Ishikawa (cell line): ENCODE data around the gene GALNT2.

ENCODE experiments used
- CEBPB ChIP-seq: IDR thresholded peaks from 2 replicates; pipeline ENCODE4 v1.6.1; 2012
- CREB1 ChIP-seq: IDR thresholded peaks from 2 replicates; pipeline ENCODE4 v1.6.1; 2012; ENCODE audit warnings: low read depth
- EGR1 ChIP-seq: IDR thresholded peaks from 2 replicates; pipeline ENCODE4 v1.6.1; 2012
- EP300 ChIP-seq: IDR thresholded peaks from 2 replicates; pipeline ENCODE4 v1.6.1; 2012; ENCODE audit warnings: borderline replicate concordance
- FOXM1 ChIP-seq: IDR thresholded peaks from 2 replicates; pipeline ENCODE4 v1.6.1; 2012; ENCODE audit warnings: low read depth, borderline replicate concordance
- MAX ChIP-seq: IDR thresholded peaks from 2 replicates; pipeline ENCODE4 v1.6.1; 2012
- NFIC ChIP-seq: IDR thresholded peaks from 2 replicates; pipeline ENCODE4 v1.6.1; 2012
- RAD21 ChIP-seq: IDR thresholded peaks from 2 replicates; pipeline ENCODE4 v1.6.1; 2012; ENCODE audit warnings: low read depth
- REST ChIP-seq: IDR thresholded peaks from 2 replicates; pipeline ENCODE4 v1.6.1; 2012; ENCODE audit warnings: low read depth, mild to moderate bottlenecking
- TAF1 ChIP-seq: IDR thresholded peaks from 2 replicates; pipeline ENCODE4 v1.6.1; 2012; ENCODE audit warnings: low read depth, mild to moderate bottlenecking
- TCF12 ChIP-seq: IDR thresholded peaks from 2 replicates; pipeline ENCODE4 v1.6.1; 2012; ENCODE audit warnings: low read depth
- TEAD4 ChIP-seq: IDR thresholded peaks from 2 replicates; pipeline ENCODE4 v1.6.1; 2012
- USF1 ChIP-seq: IDR thresholded peaks from 2 replicates; pipeline ENCODE4 v1.6.1; 2012
- YY1 ChIP-seq: IDR thresholded peaks from 2 replicates; pipeline ENCODE4 v1.6.1; 2012; ENCODE audit warnings: low read depth
- ZBTB7A ChIP-seq: IDR thresholded peaks from 2 replicates; pipeline ENCODE4 v1.6.1; 2012; ENCODE audit warnings: low read depth

The GALNT2 gene

GRCh38 chr1:230117694-230118093 lies 50.7 kb downstream of the GALNT2 start:
- no peak for TF ChIP-seq TCF12
- TF ChIP-seq FOXM1 = no peak
- no peak for TF ChIP-seq CEBPB
- no peak for TF ChIP-seq TAF1
- no peak for TF ChIP-seq REST
- no peak for TF ChIP-seq USF1
- no peak for TF ChIP-seq RAD21
- no peak for TF ChIP-seq ZBTB7A
- TF ChIP-seq EGR1 = no peak
- no peak for TF ChIP-seq EP300
- no peak for TF ChIP-seq YY1
- no peak for TF ChIP-seq TEAD4
- TF ChIP-seq MAX = no peak
- TF ChIP-seq NFIC = no peak
- TF ChIP-seq CREB1 = no peak

GRCh38 chr1:230119340-230119739 lies 52.3 kb downstream of the GALNT2 start:
- no peak for TF ChIP-seq FOXM1
- TF ChIP-seq TAF1 = no peak
- no peak for TF ChIP-seq NFIC
- no peak for TF ChIP-seq REST
- no peak for TF ChIP-seq USF1
- no peak for TF ChIP-seq YY1
- TF ChIP-seq ZBTB7A = no peak
- no peak for TF ChIP-seq RAD21
- no peak for TF ChIP-seq CEBPB
- no peak for TF ChIP-seq CREB1
- no peak for TF ChIP-seq EGR1
- TF ChIP-seq TCF12 = no peak
- TF ChIP-seq TEAD4 = no peak

GRCh38 chr1:230120289-230120920 lies 53.4 kb downstream of the GALNT2 start:
- TF ChIP-seq MAX = no peak
- no peak for TF ChIP-seq EP300
- TF ChIP-seq YY1 = no peak
- no peak for TF ChIP-seq TCF12
- TF ChIP-seq CEBPB = no peak
- no peak for TF ChIP-seq TAF1
- TF ChIP-seq NFIC = no peak
- TF ChIP-seq CREB1 = no peak
- no peak for TF ChIP-seq TEAD4
- TF ChIP-seq FOXM1 = no peak
- TF ChIP-seq EGR1 = no peak
- TF ChIP-seq USF1 = no peak

GRCh38 chr1:230120921-230121381 lies 53.9 kb downstream of the GALNT2 start:
- TF ChIP-seq RAD21 = peak; percentile 39
- TF ChIP-seq MAX = no peak

GRCh38 chr1:230121950-230122349 lies 54.9 kb downstream of the GALNT2 start:
- TF ChIP-seq USF1 = no peak
